KMS-11 (cell line): ENCODE results near the gene TCF21.
"Not testable (repeated sequence)": the region's sequence is repeated elsewhere in the genome, so short reads cannot be mapped to it uniquely, and the experiment has no call there.

Source experiments
- H2AFZ ChIP-seq: fragments of 200-600 bp; sonication (generic); 2 replicates; pipeline ENCODE4 v1.6.1; 2016; ENCODE audit warnings: antibody characterized with exemption, mixed run types, low read depth
- H3K27ac ChIP-seq: fragments of 200-600 bp; sonication (generic); 2 replicates; pipeline ENCODE4 v1.6.1; 2016; ENCODE audit warnings: mild to moderate bottlenecking, mixed run types
- H3K27me3 ChIP-seq: fragments of 200-600 bp; sonication (generic); 2 replicates; pipeline ENCODE4 v1.6.1; 2017; ENCODE audit warnings: mild to moderate bottlenecking, low read depth, mixed run types, moderate library complexity; ENCODE audit not compliant: insufficient read depth
- H3K36me3 ChIP-seq: fragments of 200-600 bp; sonication (generic); 2 replicates; pipeline ENCODE4 v1.6.1; 2017; ENCODE audit warnings: mild to moderate bottlenecking, mixed run types; ENCODE audit not compliant: insufficient read depth
- H3K4me1 ChIP-seq: fragments of 200-600 bp; sonication (generic); 2 replicates; pipeline ENCODE4 v1.6.1; 2016; ENCODE audit warnings: mild to moderate bottlenecking, low read depth, mixed run types; ENCODE audit not compliant: poor library complexity, severe bottlenecking
- H3K4me2 ChIP-seq: fragments of 200-600 bp; sonication (generic); 2 replicates; pipeline ENCODE4 v1.7.0; 2016; ENCODE audit warnings: mild to moderate bottlenecking, mixed run types
- H3K4me3 ChIP-seq: fragments of 200-600 bp; sonication (generic); IDR thresholded peaks from 2 replicates; pipeline ENCODE4 v1.6.1; 2017; ENCODE audit warnings: low read depth, low read length, mixed read lengths; ENCODE audit not compliant: insufficient read depth
- H3K79me2 ChIP-seq: fragments of 200-600 bp; sonication (generic); 2 replicates; pipeline ENCODE4 v1.6.1; 2016; ENCODE audit warnings: low read depth, mixed run types; ENCODE audit not compliant: insufficient read depth
- H3K9ac ChIP-seq: fragments of 200-600 bp; sonication (generic); 2 replicates; pipeline ENCODE4 v1.6.1; 2016; ENCODE audit warnings: mild to moderate bottlenecking, mixed run types
- H4K20me1 ChIP-seq: fragments of 200-600 bp; sonication (generic); 2 replicates; pipeline ENCODE4 v1.6.1; 2016; ENCODE audit warnings: mild to moderate bottlenecking, mixed run types; ENCODE audit not compliant: insufficient read depth
- CTCF ChIP-seq: fragments of 200-600 bp; sonication (generic); conservative IDR thresholded peaks from 2 replicates; pipeline ENCODE4 v1.6.1; 2017; ENCODE audit warnings: low read depth, mild to moderate bottlenecking, antibody characterized with exemption, low read length, moderate library complexity, mixed read lengths

Gene TCF21

GRCh38 chr6:133919362-133919761 lies 30.4 kb downstream of the TCF21 start:
- TF ChIP-seq CTCF, result no peak
- Histone ChIP-seq H3K36me3 (no peaks in the 10 kb centered on the region), H3K4me2 (no peak overlapping the region; the same call in 1 of the 2 replicates)

GRCh38 chr6:133921249-133921859 lies 32.4 kb downstream of the TCF21 start:
- Histone ChIP-seq H3K27me3 (no peaks in the 10 kb centered on the region), H3K9ac (no peak overlapping the region), H2AFZ (peak overlapping the region; percentile 36; the same call in 1 of the 2 replicates), H3K4me1 (peaks cover 22% of the 10 kb centered on the region), H3K79me2 (no peaks in the 10 kb centered on the region), H3K4me3 (no peak overlapping the region), H4K20me1 (no peaks in the 10 kb centered on the region), H3K27ac (no peak overlapping the region), H3K4me2 (no peak overlapping the region), H3K36me3 (no peaks in the 10 kb centered on the region)
- TF ChIP-seq CTCF, result peak; percentile 81

More at GRCh38 chr6:133919362-133919761, 30.4 kb downstream of the TCF21 start:
- Histone ChIP-seq H3K4me1 (peaks cover 22% of the 10 kb centered on the region), H3K79me2 (no peaks in the 10 kb centered on the region), H3K9ac (no peak overlapping the region), H4K20me1 (no peaks in the 10 kb centered on the region), H3K4me3 (no peak overlapping the region), H3K27me3 (no peaks in the 10 kb centered on the region), H2AFZ (no peak overlapping the region), H3K27ac (no peak overlapping the region)

GRCh38 chr6:133923938-133924593 lies 35.2 kb downstream of the TCF21 start:
- no peaks in the 10 kb centered on the region for H3K36me3 ChIP-seq
- H3K4me1 ChIP-seq, result peaks cover 6% of the 10 kb centered on the region
- H3K4me2 ChIP-seq, result no peak overlapping the region
- no peaks in the 10 kb centered on the region for H3K27me3 ChIP-seq
- H3K9ac ChIP-seq, result no peak overlapping the region
- no peaks in the 10 kb centered on the region for H3K79me2 ChIP-seq
- no peaks in the 10 kb centered on the region for H4K20me1 ChIP-seq
- peak; percentile 95 for TF ChIP-seq CTCF
- H3K4me3 ChIP-seq, result no peak overlapping the region
- no peak overlapping the region for H2AFZ ChIP-seq
- H3K27ac ChIP-seq, result no peak overlapping the region

GRCh38 chr6:133931221-133931620 lies 42.3 kb downstream of the TCF21 start:
- H3K36me3 ChIP-seq, H4K20me1 ChIP-seq, H3K27me3 ChIP-seq, H3K4me3 ChIP-seq, H3K27ac ChIP-seq, H3K79me2 ChIP-seq, H2AFZ ChIP-seq, H3K4me1 ChIP-seq, H3K9ac ChIP-seq, H3K4me2 ChIP-seq: not testable (repeated sequence)

- H4K20me1 ChIP-seq, H3K9ac ChIP-seq: not testable (repeated sequence)
These were observed 47.4 kb downstream of the TCF21 start for GRCh38 chr6:133936352-133936751.

More at GRCh38 chr6:133936352-133936751, 47.4 kb downstream of the TCF21 start:
- not testable (repeated sequence) for H2AFZ ChIP-seq, H3K36me3 ChIP-seq, H3K27ac ChIP-seq, H3K4me1 ChIP-seq, H3K4me2 ChIP-seq, H3K4me3 ChIP-seq, H3K79me2 ChIP-seq, H3K27me3 ChIP-seq
